Stimulated activated CD8-positive, alpha-beta memory T cell treated with anti-CD3 and anti-CD28 coated beads, Interleukin-12 subunit alpha, Interleukin-12 subunit beta, amount 100 ng/mL, for 4 hours (primary cell): ENCODE data around the gene MXD4.
A peak's percentile ranks its signal among the peaks of the same experiment; 100 is the strongest.

ENCODE experiments used
- DNase-seq: peaks from one replicate; pipeline ENCODE4 v3.0.0-alpha.2; 2020; ENCODE audit warnings: low read depth

The MXD4 gene

DNA sequence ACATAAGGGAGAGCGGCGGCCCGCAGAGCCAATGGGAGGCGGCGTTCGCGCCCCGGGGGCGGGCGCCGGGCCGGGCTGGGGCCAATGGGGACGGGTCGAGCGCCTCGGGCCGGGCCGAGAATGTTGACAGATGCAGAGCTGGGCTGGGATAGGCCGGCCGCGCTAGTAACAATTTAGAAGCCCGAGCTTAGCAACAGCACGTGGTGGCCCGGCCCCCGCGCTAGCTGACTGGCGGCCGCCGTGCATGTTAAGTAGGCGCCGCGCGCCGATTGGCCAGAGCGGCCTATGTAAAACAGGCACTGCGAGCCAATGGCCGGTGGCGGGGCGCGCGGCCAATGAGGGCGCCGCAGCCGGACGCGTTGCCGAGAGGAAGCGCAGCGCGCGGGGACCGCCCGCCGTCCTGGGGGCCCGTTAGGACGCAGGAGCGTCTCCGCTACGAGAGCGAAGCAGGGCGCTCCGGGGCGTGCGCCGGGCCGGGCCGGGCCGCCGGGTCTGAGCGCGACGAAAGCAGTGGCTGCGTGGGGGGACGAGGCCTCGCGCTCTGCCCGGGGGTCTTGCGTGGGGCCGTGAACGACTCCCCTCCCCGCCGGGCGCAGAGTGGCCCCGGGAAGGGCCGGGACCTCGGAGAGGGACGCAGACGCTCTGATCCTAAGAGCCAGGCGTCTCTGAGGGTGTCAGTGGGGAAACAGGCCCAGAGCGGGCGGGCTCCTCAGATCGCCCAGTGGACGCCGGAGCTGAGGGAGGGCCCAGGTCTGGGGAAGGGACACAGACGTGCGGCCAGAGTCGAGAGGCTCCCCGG lies 435 bp upstream of the MXD4 start:
- DNase-seq = peak; percentile 96

DNA sequence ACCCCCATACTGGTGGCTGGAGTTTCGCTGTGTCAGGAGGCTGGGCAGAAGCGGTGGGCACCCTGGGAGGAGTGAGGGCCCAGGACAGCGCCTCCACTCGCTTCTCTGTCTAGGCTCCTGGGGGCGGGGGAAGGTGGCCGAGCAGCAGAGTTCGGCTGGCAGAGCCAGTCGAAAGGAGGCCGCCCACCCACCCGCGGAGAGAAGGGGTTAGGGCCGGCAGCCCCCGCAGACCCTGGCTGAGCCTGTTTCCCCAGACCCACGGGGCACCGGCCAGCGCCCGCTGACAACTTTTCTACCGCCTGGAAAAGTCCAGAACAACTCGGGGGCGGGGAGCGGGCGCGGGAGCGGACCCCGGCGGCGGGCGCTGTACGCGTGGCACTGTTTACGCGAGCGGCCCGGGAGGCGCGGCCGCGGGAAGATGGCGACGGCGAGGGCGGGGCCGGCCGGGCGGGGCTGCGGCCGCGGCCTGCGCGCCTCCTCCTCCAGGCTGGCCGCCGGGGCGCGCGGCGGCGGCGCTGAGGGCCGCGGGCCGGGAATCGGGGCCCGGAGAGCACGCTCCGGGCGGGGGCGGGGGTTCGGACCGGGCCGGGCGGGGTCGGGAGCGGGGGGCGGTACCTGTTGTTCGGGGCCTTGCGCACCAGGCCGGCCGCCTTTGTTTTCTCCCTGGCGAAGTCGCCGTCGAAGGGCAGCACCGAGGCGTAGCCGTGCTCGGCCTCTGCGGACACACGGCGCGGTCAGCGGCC lies 628 bp downstream of the MXD4 start:
- peak; percentile 38 for DNase-seq

DNA sequence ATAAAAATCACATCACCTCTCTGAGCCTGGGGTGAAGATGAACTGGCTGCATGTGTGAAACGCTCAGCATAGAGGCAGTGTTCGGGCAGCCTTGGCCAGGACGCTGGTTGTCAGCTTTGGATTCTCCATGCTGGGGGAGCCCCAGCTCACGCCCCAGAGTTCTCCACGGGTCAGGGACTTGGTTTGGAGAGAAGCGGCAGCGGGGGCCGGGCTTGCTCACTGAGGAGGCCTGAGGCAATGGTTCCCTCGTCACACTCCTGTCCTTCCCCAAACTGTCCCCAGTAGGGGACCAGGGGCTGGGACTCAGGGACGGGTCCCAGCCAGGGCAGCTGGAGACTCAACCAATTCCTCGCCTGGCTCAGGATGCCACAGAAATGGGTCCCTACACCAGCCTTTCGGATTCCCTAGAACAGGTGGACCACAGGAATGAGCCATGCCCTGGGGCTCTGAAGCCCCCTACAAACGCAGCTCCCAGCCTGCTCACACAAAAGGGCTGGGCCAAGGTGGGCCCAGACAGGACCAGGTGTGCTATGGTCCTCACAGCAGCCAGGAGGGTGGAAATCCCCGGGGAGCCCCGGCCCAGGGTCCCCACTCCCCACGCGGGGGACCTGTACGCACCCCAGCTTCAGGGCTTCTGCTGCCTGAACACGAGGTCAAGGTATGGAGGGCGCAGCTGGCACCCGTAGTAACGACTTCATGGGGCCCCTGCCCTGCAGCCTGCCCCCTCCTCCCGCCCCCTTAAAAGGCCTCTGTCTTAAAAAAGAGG lies 1.4 kb downstream of the MXD4 start:
- DNase-seq = peak; percentile 0

DNA sequence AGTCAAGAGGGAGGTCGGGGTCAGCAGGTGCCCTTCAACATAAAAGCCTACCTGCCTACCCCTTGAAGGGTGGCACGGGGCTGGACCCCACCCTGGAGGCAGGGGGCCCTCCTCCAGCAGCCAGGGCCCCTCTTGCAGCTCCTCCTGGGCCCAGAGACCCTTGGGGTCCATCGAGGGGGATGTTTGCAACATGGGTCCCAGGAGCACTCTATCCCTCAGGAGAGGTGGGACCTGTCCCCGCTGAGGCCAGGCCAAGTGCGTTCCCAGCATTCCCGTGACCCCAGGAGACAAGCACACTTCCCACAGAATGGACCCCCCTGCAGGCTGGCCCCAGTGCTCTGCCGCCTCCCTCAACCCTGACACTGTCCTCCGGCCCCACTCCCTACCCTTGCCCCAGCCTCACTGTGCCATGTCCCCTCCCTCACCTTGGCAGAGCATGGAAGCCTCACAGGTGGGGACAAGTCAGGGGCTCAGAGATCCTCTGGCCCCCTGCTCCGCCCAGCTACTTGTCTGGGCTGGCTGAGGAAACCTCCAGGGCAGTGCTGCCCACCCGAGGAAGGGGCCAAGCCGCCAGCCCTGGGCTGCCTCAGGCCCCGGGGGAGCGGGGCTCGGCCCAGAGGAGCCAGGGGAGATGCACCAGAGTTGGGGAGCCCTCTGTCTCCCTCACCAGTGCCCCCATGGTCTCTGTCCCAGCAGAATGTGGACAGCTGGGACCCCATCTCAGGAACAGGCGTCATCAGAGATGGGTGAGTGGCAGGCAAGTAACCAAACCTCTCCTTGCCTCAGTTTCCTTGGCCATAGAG lies 2.2 kb downstream of the MXD4 start:
- peak; percentile 0 for DNase-seq

DNA sequence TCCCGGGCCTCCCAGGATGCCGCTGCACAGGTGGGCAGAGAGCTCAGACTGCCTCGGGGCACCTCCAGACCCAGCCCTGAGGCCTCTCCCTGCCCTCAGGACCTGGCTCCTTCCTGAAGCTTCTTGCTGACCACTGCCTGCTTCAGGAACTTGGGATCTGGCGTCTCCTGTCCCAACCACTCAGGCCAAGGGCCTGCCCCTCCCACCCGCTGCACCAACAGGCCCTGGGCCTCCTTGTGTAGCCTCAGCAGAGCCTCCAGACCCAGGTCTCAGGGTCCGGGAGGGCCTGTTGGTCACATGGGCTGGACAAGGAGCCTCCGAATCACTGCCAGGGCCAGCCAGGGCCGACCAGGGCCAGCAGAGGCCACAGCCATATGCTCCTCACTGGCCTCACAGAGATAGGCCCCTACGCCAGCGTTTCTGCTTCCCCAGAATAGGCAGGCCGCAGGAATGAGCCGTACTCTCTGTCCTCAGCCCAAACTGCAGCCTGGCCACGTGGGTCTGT lies 2.8 kb downstream of the MXD4 start:
- no peak for DNase-seq

DNA sequence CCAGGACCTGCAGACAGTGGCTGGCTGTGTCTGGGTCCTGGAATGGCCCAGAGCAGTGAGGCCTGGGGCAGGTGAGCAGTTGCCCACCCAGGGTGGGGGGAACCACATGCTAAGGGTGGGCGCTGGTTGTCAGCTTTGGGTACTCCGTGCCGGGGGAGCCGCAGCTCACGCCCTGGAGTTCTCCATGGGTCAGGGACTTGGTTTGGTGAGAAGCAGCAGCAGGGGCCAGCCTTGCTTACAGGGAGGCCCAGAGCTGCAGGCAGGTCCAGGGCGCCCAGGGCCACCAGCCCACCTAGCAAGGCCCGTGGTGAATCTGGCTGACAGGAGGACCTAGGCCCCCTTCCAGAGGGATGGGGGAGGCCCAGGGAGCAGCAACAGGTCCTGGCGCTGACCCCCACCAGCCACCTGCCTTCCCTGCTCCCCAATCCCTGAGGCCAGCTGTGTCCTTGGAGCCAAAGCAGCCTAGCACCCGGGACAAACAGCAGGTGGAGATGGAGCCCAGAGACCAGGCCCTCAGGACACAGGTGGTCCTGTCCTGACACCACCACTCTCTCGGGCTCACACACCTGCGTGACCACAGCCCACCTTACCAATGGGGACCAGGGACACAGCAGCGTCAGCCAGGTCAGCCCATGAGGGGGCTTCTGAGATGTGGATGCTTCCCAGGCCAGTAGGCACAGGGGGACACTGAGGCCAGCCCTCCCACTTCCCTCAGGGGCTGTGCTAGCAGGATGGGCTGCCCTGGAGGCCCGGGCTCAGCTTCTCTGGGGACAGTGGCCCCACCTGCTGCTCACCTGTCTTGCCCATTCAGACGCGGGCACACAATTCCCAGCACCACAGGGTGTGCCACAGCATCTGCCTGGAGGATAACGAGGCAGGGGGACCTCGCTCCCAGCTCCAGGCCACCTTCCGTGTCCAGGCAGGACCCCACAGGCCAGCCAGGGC lies 3.5 kb downstream of the MXD4 start:
- no peak for DNase-seq

DNA sequence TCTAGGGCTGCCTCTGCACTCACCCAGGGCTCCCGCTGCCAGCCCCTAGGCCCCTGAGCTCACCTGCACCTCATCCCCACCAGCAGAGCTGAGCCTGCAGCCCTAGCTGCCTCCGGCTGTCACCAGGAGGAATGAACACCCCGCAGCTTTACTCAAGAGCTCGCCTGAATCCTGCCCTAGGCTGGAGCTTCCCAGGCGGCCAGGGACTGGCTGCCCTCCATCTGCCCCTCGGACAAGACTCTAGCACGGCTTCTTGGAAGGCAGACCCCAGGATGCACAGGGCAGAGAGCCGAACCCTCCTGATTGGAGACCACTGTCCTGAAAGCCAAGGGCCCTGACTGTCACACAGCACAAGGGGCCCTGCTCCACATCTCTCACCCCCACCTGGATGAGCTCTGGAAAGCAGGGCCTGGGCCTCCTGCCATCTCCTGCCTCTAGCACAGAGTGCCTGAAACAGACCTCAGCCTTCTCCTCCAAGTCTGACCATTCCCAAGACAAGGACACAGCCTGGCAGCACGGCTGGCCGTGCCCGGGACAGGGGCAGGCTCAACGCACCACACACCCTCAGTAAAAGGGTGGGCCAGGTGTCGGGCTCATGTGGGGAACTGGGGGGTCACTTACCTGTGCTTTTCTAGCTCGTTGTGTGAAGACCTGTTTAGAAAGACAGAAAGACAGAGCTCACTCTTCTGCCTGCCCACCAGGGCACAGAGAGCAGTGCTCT lies 4.4 kb downstream of the MXD4 start:
- DNase-seq = peak; percentile 0

DNA sequence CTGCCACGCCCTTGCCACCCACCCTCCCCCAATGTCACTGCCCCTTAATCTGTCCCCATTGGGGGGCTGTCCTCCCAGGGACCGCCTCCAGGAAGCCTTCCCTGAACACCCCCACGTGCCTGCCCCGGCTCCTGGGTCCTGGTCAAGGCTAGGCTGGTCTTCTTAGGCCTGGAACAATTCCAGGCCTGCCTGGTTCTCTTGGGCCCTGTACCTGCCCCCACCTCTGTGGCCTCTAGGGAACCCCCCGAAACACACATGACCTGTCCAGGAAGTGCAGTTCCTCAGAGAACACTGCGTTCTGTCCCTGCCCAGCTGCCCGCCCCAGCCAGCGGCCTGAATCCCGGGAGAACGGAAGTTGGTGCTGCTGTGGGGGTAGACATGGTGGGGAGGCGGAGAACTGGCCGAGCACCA lies 5.1 kb downstream of the MXD4 start:
- DNase-seq = no peak

DNA sequence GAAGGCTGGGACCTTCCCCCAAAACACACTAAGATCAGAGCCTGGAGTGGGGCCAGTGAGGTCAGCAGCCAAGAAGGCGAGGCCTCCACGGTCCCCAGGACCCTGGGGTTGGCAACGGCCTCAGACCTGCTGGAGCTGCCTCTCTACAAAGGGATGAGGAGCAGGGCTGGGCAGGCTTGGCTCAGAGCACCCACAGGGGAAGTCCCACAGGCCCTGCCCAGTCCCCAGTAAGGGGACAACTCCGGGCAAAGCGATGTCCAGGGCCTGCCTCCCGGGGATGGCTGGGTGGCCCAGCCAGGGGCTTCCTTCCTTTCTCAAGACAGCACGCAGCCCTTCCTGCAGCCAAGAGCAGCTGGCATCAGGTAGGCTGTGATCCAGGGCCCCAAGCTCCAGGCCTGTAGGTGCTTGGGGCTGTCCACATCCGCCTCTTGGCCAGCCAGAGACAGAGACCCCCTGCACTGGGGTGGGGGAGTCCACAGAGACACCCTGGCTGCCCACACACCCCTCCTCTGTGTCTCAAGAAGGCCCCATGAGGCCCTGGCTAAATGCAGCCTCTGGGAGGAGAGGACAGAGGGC lies 5.7 kb downstream of the MXD4 start:
- no peak for DNase-seq

DNA sequence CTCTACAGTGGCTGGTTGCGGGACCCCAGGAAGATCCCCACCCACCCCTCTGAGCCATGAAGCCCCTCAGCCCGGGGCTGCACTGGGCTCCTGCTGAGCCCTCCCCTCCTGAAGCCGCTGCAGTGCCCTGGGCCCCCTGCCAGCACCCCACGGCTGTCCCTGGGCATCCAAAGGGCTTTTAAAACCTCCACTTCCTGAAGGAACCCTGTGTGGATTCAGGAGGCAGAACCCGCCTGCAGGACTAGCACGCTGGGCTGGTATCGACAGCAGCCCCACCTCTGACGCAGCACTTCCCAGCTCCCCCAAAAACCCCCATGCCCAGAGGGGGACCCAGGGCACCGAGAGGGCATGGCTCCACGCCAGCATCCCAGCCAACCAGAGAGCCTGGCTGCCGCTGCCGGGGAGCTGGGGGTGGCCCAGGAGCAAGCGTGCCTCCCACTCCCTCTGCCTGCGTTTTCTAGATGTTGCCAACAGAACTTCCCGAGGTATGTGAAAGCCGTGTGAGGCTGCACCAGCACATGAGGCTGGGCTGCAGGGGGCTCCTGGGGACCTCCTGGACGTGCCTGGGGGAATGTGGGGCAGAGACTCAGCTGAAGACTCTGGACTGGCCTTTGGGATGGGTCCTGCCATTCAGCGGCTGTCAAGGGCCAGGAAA lies 6.3 kb downstream of the MXD4 start:
- no peak for DNase-seq

DNA sequence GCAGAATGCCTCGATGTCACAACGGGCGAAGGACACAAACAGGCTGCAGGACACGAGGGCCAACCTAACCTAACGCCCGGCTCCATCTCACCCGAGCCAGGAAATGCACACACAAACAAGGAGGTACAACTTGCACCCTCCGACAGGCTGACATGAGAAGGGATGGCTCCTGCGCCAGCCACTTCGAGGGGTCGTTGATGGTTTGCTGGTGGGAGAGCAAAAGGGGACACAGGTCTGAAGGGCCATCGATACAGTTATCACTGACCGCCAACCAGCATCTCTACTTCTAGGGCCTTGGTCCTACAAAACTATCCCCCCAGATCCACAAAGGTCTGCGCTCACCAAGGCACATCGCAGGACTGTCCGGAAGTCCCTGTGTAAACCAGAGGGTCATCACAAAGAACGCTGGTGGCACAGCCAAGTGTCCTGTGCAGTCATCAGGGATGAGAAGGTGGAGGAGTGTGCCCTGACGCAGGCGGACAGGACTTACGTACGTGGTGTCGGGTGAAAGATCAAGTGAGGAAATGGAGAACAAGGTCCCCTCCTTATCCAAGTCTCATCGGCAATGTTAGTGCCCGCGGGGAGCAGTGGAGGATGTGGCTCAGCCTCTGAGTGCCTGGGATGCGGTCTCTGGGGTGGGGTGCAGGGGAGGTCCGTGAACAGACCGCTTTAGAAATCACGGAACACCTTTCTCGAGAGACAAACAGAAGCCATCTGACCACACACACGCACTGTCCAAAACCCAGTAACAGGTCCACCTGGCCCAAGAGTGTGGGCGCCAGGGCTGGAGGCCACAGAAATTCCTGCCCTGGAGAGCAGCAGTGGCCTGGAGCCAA lies 7.0 kb downstream of the MXD4 start:
- DNase-seq = no peak

DNA sequence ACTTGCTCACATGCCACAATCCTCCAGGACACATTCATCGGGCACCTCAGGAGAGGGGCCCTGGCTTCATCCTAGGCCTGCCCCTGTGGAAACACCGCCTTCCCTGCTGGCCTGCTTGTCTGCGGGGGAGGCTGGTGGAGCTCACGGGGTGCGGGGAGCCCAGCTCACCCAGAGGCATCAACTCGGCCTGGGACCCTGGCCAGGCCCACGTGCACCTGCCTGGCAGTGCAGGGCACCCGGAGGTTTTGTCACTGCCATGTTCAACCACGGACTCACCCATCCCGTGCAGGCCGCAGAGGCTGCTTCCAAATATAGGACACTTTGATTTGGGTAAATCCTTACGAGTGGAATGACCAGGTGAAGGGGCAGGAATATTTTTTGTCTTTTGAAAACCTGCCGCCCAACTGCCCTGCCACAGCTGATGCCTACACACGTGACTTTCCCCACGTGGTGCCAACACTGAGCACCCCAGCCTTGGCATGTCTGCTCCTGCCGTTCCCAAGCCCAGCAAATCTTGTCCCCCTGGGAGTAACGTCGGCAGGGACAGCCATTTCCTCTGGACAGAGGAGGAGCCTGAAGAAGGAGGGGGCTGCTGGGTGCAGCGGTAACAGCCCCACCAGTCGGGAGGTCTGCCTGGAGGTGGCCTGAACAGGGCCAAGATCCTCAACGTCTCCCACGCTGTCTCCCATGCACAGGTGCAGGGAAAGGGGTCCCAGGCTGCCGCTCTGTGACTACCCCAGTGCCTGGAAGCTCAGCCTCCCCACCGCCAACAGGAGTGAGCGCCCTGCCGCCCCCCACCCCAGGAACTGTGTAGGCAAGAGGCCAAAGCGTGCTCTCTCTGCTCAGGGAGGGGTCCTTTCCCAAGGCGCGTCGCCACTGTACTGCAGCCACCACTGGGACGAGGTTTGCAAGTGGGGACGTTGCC lies 8.5 kb downstream of the MXD4 start:
- DNase-seq = no peak

DNA sequence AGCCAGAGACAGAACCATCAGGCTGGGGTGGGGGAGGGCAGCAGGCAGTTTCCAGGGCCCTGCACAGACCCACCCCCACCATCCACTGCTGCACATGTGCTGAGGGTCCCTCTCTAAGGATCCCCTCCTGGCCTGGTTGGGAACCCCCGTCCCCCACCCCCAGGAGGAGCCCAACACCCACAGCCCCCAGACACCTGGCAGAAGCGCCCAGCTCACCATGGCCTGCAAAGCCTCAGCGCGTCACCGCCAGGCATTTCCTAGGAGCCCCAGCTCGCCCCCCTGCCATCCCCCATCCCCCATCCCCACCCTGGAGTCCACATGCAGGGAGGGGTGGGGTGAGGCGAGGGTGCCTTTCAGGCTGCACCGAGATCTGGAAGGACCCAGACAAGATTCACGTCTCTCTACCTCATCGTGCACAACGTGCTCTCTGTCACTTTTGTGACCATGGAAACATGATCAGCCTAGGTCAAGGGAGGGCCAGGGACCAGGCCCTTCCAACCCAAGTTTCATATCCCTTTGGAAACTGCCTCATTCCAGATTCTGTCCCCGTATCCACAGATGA lies 9.3 kb downstream of the MXD4 start:
- DNase-seq = no peak

DNA sequence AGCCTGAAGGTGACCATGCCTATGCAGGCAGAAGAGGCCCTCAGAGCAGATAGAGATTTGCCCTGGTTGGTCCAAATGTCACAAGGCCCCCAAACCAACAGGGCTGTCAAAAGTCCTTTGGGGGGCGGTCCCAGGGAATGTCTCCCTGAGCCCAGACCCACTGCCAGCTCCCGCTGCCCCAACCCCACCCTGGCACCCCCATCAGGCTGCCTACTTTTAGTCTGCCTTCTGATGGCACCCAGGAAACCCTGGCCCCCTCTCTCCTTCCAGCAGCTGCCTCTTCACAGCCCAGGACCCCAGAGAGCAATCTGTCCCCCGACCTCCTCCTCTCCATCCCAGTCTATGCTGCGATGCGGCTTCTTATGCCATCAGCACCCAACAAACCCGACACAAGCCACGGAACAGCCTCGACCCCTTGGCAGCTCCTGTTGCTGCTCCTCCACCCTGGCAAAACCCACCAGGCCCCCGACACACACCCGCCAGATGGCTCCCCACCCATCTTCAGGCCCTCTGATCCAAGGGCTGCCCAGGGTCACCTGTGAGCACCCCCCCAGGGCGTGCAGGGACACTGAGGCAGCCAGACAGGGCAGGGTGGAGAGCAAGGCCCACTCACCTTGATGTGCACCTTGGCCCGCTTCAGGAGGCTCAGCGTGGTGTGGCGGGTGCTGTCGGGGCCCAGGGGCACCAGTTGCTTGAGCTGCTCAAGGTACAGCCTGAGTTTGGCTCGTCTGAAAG lies 9.9 kb downstream of the MXD4 start:
- DNase-seq = no peak

DNA sequence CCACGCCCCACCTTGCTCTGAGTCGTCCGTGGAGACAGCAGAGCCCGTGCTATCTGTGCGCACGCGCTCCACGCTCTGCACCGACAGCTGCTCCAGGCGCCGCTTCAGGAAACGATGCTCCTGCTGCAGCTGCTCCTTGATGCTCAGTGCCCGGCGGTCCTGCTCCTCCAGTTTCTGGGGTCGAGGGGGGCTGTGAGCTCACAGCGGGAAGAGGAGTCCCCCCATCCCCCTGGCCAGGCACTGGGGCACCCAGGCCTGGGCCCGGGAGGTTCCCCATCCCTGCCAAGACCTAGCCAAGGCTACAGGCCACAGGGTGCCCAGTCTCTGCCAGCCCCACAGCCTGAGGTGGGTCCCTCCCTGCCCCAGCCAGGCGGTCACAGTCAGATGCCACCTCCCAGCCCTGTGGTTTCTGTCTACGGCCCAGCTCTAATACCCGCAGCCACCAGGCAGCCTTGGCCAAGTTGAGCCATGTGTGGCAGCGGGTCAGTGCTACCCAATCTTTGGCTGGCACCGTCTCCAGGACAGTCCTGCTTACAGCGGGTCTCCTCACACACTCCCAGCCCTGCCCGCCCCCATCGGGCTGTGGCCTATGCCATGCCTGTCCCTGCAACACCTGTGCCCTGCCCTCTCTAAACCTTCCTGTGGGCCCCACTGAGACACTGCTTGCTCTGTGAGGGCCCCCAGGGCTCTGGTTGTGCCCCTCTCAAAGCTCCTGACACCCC lies 10.7 kb downstream of the MXD4 start:
- peak; percentile 0 for DNase-seq
